Measurements from ENCODE around the gene ANKHD1.

DNA sequence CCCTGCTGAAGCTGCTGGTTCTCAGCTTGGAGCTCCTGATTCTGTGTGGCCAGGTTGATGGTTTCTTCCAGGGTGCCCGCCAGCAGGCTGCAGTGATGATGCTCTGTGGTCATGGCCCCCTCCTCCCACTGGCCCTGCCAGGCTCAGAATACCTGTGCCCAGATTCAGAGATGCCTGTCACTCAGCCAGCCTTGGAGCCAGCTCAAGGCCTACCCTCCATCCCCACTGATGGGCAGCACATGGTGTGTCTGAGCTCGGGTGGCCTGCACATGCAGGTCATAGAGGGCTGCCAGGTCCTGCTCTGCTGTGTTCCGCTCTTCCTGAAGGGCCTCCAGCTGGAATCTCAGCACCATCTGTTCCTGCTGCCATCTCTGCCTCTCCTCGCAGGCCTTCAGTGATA is 168.4 kb downstream of the ANKHD1 start:
- TF ChIP-seq CTCF (IDR thresholded peaks at IDR 0.05; ENCODE audit: low read depth, low read length) = no peak
- TF ChIP-seq EZH2phosphoT487 (IDR thresholded peaks at IDR 0.05; ENCODE audit: low read depth) = no peak
